ENCODE data around the gene TFIP11. TPM values are rescaled to one million over a fixed set of nuclear protein-coding genes. Genes with fewer than 3 reads are reported as not detected.

The TFIP11 gene
- total RNA-seq, 1 donor from 2014 or later: 23.1 TPM

DNA sequence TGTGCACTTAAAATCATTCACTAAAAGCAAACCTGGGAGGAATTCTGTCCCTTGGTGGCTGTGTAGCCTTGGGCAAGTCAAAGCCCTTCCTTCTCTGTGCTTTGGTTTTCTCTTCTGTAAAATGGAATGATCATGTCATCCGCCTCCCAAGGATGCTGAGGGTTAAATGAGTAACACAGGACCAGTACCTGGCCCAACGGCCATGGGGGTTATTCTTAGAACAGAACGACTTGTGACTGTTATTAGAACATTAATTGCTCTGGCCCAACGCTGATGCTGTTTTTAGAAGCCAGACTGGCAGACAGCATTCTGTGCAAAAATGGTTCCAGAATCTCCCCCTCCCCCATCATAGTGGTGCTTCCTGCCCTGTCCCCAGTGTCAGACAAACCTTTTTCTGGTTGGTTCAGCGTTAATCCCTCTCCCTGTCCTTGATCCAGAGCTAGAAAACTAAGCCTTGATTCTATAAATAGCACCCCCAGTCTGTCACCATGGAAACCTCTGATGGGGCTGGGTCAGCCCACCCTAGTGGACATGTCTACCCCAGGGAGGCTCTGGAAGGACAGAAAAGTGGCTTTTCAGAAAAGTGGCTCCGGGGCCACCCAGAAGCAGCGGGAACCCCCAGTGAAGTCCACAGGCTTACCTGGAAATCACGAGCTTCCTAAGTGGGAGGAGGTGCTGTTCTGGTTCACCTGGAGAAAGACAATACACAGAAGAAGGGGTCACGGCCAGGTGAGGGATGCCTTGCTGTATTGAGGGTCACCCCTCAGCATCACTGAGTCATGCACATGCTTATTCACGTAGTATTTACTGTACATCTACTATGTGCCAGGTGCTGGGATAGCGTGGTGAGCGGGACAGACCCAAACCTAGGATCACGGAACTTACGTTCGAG lies 15.5 kb upstream of the TFIP11 start:
- H3K4me1 ChIP-seq: no peaks in the 10 kb centered on the region
- no peak overlapping the region for H3K27ac ChIP-seq
- intact Hi-C loops (cut with DNase I): no loop called here
- DNase-seq (ENCODE audit: extremely low spot score in 2 of 2): no peak
- TF ChIP-seq, protein P1, sequence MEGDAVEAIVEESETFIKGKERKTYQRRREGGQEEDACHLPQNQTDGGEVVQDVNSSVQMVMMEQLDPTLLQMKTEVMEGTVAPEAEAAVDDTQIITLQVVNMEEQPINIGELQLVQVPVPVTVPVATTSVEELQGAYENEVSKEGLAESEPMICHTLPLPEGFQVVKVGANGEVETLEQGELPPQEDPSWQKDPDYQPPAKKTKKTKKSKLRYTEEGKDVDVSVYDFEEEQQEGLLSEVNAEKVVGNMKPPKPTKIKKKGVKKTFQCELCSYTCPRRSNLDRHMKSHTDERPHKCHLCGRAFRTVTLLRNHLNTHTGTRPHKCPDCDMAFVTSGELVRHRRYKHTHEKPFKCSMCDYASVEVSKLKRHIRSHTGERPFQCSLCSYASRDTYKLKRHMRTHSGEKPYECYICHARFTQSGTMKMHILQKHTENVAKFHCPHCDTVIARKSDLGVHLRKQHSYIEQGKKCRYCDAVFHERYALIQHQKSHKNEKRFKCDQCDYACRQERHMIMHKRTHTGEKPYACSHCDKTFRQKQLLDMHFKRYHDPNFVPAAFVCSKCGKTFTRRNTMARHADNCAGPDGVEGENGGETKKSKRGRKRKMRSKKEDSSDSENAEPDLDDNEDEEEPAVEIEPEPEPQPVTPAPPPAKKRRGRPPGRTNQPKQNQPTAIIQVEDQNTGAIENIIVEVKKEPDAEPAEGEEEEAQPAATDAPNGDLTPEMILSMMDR (IDR thresholded peaks at IDR 0.05): no peak
- TF ChIP-seq POLR2AphosphoS5 (IDR thresholded peaks at IDR 0.05; ENCODE audit: insufficient read depth in 1 of 2, low read depth in 1 of 2) (no peak), POLR2A (IDR thresholded peaks at IDR 0.05) (no peak)
- no peaks in the 10 kb centered on the region for H3K27me3 ChIP-seq
- peaks cover 0 to 40% of the 10 kb centered on the region in 2 donors for H3K36me3 ChIP-seq
- no peak overlapping the region for H3K4me3 ChIP-seq
- H3K9me3 ChIP-seq: no peaks in the 10 kb centered on the region

DNA sequence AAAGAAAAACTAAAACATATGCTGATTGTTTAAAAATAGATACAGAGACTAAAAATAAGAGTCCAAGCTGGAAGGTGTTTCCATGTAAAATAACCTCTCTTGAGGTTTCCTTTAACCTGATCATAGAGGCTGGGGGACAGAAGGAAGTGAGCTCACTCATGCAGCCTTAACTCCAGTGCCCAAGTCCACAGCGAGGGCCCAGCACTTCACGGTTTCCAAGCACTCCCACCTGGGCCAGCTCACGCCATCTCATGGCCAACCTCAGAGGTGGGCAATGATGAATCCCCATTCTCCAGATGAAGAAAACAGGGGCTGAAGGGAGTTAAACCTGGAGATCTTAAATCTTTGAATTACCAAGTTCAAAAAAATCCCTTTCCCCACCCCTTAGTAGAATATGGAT lies 14.9 kb upstream of the TFIP11 start:
- no peaks in the 10 kb centered on the region for H3K27me3 ChIP-seq
- no peaks in the 10 kb centered on the region for H3K4me1 ChIP-seq
- no peak overlapping the region for H3K4me3 ChIP-seq
- H3K36me3 ChIP-seq: peaks cover 0 to 36% of the 10 kb centered on the region in 2 donors
- H3K9me3 ChIP-seq: no peaks in the 10 kb centered on the region
- H3K27ac ChIP-seq: no peak overlapping the region
- intact Hi-C loops (cut with DNase I): no loop called here
- TF ChIP-seq, protein P1 (IDR thresholded peaks at IDR 0.05): no peak
- TF ChIP-seq POLR2AphosphoS5 (IDR thresholded peaks at IDR 0.05; ENCODE audit: insufficient read depth in 1 of 2, low read depth in 1 of 2) (no peak), POLR2A (IDR thresholded peaks at IDR 0.05) (no peak)
- no peak for DNase-seq (ENCODE audit: extremely low spot score in 2 of 2)

DNA sequence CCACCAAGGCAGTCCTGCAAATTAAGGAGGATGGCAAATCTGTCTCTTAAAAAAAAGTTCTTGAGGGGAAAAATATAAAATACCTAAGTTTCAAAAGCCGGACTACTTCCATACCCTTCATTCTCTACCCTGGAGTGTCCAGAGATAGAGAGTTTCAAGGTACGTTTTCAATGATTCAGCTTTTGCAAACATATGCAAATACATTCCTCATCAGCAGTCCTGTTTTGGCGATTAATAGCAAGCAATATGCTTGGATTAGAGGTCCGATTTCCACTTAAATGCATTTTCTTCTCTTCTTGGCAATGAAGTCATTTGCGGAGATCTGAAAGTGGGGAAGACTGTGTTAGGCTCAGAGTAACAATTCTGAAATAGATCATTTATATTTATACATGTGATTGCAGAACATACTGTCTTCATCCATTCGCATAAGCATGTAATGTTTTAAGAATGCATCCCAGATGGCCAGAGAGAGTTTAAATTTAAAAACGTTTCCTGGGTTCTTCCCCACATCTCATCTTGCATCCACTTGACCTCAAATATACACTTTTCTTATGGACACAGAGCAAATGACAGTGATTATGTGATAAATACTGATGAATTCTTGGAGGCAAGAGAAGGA lies 13.8 kb upstream of the TFIP11 start:
- DNase-seq (ENCODE audit: extremely low spot score in 2 of 2): no peak
- TF ChIP-seq, protein P1 (IDR thresholded peaks at IDR 0.05): no peak
- TF ChIP-seq POLR2AphosphoS5 (IDR thresholded peaks at IDR 0.05; ENCODE audit: insufficient read depth in 1 of 2, low read depth in 1 of 2): no peak
- TF ChIP-seq POLR2A (IDR thresholded peaks at IDR 0.05): no peak
- peaks cover 0 to 25% of the 10 kb centered on the region in 2 donors for H3K36me3 ChIP-seq
- H3K4me3 ChIP-seq: no peak overlapping the region
- no peak overlapping the region for H3K27ac ChIP-seq
- no peaks in the 10 kb centered on the region for H3K4me1 ChIP-seq
- intact Hi-C loops (cut with DNase I): no loop called here
- no peaks in the 10 kb centered on the region for H3K27me3 ChIP-seq
- no peaks in the 10 kb centered on the region for H3K9me3 ChIP-seq

DNA sequence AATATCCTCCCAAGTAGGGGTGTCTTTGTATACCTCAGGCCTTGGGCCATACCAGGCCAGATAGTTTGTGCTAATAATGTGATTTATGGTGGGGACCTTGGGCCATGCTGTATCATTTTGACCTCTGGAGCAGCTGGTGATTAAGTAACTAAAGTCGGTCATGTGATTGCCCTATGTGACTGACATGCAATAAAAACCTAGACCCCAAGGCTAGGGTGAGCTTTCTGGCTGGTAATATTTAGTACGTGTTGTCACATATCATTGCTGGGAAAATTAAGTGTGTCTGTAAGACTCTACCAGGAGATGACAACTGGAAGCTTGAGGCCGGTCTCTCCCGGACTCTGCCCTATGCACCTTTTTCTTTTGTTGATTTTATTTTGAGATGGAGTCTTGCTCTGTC lies 12.6 kb upstream of the TFIP11 start:
- no peak overlapping the region for H3K4me3 ChIP-seq
- H3K36me3 ChIP-seq: peaks cover 0 to 20% of the 10 kb centered on the region in 2 donors
- no peak overlapping the region for H3K27ac ChIP-seq
- intact Hi-C loops (cut with DNase I): no loop called here
- no peak for DNase-seq (ENCODE audit: extremely low spot score in 2 of 2)
- no peaks in the 10 kb centered on the region for H3K27me3 ChIP-seq
- no peaks in the 10 kb centered on the region for H3K4me1 ChIP-seq
- TF ChIP-seq POLR2AphosphoS5 (IDR thresholded peaks at IDR 0.05; ENCODE audit: insufficient read depth in 1 of 2, low read depth in 1 of 2) (no peak), POLR2A (IDR thresholded peaks at IDR 0.05) (no peak)
- TF ChIP-seq, protein P1 (IDR thresholded peaks at IDR 0.05): no peak
- H3K9me3 ChIP-seq: no peaks in the 10 kb centered on the region

DNA sequence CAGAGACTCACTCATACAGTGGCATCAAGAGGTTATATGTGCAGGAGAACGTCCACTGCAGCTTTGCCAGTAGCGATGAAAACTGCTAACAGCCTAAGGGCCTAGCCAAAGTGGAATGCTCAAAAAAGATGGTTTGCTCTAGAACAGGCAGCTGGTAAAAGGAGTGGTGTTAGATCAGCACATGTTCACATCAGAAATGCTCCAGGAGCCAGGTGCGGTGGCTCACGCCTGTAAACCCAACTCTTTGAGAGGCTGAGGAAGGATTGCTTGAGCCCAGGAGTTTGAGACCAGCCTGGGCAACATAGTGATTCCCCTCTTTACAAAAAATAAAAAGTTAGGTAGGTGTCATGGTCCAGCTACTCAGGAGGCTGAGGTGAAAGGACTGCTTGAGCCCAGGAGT lies 10.3 kb upstream of the TFIP11 start:
- peaks cover 0 to 13% of the 10 kb centered on the region in 2 donors for H3K36me3 ChIP-seq
- DNase-seq (ENCODE audit: extremely low spot score in 2 of 2): no peak
- no peak overlapping the region for H3K27ac ChIP-seq
- H3K4me1 ChIP-seq: no peaks in the 10 kb centered on the region
- intact Hi-C loops (cut with DNase I): no loop called here
- TF ChIP-seq, protein P1 (IDR thresholded peaks at IDR 0.05): no peak
- TF ChIP-seq POLR2A (IDR thresholded peaks at IDR 0.05): no peak
- TF ChIP-seq POLR2AphosphoS5 (IDR thresholded peaks at IDR 0.05; ENCODE audit: insufficient read depth in 1 of 2, low read depth in 1 of 2): no peak
- H3K9me3 ChIP-seq: no peaks in the 10 kb centered on the region
- H3K4me3 ChIP-seq: no peak overlapping the region
- no peaks in the 10 kb centered on the region for H3K27me3 ChIP-seq

Data from vagina (tissue), 2 donors.